GM12801 (cell line): Measurements from ENCODE around the gene CIC.

Source experiments
- CTCF ChIP-seq: IDR thresholded peaks from one replicate; pipeline ENCODE4 v1.5.1; 2011; ENCODE audit warnings: control low read depth; ENCODE audit not compliant: insufficient read length; ENCODE audit errors: extremely low read depth

CIC gene

DNA sequence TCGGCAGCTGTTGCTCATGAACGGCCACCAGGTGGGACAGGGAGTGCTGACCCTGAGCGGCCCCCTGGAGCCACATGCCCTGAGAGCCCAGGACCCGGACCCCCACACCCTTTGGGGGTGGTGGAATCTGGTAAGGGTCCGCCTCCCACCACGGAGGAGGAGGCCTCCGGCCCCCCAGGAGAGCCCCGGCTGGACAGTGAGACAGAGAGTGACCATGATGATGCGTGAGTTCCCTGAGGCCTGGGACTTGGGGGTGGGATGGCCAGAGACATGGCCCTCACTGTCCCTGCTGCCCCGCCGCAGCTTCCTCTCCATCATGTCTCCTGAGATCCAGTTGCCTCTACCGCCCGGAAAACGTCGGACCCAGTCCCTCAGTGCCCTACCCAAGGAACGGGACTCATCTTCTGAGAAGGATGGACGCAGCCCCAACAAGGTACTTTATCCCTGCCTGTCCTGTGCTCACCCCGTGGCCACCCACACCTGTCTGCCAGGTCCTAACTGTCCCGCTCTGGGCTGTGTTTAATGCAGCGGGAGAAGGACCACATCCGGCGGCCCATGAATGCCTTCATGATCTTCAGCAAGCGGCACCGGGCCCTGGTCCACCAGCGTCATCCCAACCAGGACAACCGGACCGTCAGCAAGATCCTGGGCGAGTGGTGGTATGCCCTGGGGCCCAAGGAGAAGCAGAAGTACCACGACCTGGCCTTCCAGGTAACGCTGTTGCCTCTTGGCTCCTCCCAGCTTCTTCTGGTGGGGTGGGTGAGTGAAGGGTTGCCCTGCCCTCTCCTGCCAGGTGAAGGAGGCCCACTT is 18.2 kb downstream of the CIC start:
- no peak for TF ChIP-seq CTCF

DNA sequence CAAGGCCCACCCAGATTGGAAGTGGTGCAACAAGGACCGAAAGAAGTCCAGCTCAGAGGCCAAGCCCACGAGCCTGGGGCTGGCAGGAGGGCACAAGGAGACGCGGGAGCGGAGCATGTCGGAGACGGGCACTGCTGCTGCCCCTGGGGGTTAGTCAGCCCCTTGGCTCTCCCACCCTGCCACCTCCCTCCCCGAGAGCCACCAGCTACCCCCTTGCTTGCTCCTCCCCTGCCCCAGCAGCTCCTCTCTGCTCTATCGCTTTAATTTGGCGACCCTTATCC is 18.7 kb downstream of the CIC start:
- no peak for TF ChIP-seq CTCF

DNA sequence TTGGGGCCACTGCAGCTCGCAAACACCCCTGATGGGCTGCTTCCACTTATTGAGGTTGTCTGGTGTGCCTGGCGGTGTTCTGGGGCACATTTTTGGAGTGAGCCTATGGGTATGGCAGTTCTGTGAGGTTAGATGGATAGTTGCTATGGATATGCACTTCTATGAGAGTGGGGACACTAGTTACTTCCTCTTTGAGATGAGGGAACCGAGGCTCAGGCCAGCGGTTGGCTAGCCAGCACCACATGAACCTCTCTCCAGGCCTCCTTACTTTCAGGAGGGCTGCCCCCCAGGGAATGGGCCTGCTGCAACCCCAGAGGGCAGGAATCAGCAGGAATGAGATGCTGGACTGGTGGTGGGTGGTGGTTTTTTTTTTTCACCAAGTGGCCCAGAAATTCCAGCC is 19.3 kb downstream of the CIC start:
- TF ChIP-seq CTCF = no peak

- TF ChIP-seq CTCF = no peak
Measured at GRCh38 chr19:42288881-42289555, 20.0 kb downstream of the CIC start.

- no peak for TF ChIP-seq CTCF
Measured at GRCh38 chr19:42289556-42290041, 20.5 kb downstream of the CIC start.

GRCh38 chr19:42290136-42290522 is 21.1 kb downstream of the CIC start:
- TF ChIP-seq CTCF = no peak

DNA sequence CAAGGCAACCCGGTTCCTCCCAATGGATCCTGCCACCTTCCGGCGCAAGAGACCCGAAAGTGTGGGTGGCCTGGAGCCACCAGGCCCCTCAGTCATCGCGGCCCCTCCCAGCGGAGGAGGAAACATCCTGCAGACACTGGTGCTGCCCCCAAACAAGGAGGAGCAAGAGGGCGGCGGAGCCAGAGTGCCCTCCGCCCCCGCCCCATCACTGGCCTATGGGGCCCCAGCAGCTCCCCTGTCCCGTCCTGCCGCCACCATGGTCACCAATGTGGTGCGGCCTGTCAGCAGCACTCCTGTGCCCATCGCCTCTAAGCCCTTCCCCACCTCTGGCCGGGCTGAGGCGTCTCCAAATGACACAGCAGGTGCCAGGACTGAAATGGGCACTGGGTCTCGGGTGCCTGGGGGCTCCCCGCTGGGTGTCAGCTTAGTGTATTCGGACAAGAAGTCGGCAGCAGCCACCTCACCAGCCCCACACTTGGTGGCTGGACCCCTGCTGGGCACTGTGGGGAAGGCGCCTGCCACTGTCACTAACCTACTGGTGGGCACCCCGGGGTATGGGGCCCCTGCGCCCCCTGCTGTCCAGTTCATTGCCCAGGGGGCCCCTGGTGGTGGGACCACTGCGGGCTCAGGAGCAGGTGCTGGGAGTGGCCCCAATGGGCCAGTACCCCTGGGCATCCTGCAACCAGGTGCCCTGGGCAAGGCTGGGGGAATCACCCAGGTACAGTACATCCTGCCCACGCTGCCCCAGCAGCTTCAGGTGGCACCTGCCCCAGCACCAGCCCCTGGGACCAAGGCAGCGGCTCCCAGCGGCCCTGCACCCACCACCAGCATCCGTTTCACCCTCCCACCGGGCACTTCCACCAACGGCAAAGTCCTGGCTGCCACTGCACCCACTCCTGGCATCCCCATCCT is 21.7 kb downstream of the CIC start:
- no peak for TF ChIP-seq CTCF
